ENCODE measurements around the gene PRKAA1.

Gene PRKAA1

GRCh38 chr5:40798012-40798800, at the start of gene PRKAA1:
PRKAA1 (minus strand) TSS chr5:40798374; CDS start chr5:40798189, 185 bp downstream.
- DNase-seq (ENCODE audit: low spot score): peak; percentile 92

- no peak for DNase-seq (ENCODE audit: low spot score)
Measured at GRCh38 chr5:40847525-40847924, 49.4 kb upstream of the PRKAA1 start.

- no peak for DNase-seq (ENCODE audit: low spot score)
Measured at GRCh38 chr5:40846371-40846770, 48.2 kb upstream of the PRKAA1 start.

GRCh38 chr5:40844565-40844964, 46.4 kb upstream of the PRKAA1 start:
- no peak for DNase-seq (ENCODE audit: low spot score)

- DNase-seq (ENCODE audit: low spot score): peak; percentile 28
Measured at GRCh38 chr5:40842351-40842750, 44.2 kb upstream of the PRKAA1 start.

- DNase-seq (ENCODE audit: low spot score): peak; percentile 53
Measured at GRCh38 chr5:40841068-40841805, 43.1 kb upstream of the PRKAA1 start, which contains the start of gene CARD6. CARD6 (plus strand) TSS chr5:40841367; CDS start chr5:40841383, 16 bp downstream.

- no peak for DNase-seq (ENCODE audit: low spot score)
Measured at GRCh38 chr5:40838086-40838485, 39.9 kb upstream of the PRKAA1 start.

- DNase-seq (ENCODE audit: low spot score): peak; percentile 92
Measured at GRCh38 chr5:40834849-40835787, 36.9 kb upstream of the PRKAA1 start, which contains the start of gene RPL37. RPL37 (minus strand) TSS chr5:40835222; CDS start chr5:40835185, 37 bp downstream.

GRCh38 chr5:40834391-40834848, 36.2 kb upstream of the PRKAA1 start:
- peak; percentile 59 for DNase-seq (ENCODE audit: low spot score)

GRCh38 chr5:40833712-40834229, 35.6 kb upstream of the PRKAA1 start:
- DNase-seq (ENCODE audit: low spot score): no peak

GRCh38 chr5:40832345-40832744, 34.2 kb upstream of the PRKAA1 start:
- no peak for DNase-seq (ENCODE audit: low spot score)

- no peak for DNase-seq (ENCODE audit: low spot score)
Measured at GRCh38 chr5:40831346-40832210, 33.4 kb upstream of the PRKAA1 start.

- DNase-seq (ENCODE audit: low spot score): no peak
Measured at GRCh38 chr5:40829748-40830533, 31.8 kb upstream of the PRKAA1 start.

GRCh38 chr5:40828690-40829661, 30.8 kb upstream of the PRKAA1 start:
- no peak for DNase-seq (ENCODE audit: low spot score)

- no peak for DNase-seq (ENCODE audit: low spot score)
Measured at GRCh38 chr5:40828021-40828631, 30.0 kb upstream of the PRKAA1 start.

- no peak for DNase-seq (ENCODE audit: low spot score)
Measured at GRCh38 chr5:40827188-40827977, 29.2 kb upstream of the PRKAA1 start.

GRCh38 chr5:40826489-40827187, 28.5 kb upstream of the PRKAA1 start:
- no peak for DNase-seq (ENCODE audit: low spot score)

Measured in hematopoietic multipotent progenitor cell treated with erythropoietin and hydrocortisone succinate and interleukin-3 and kit ligand, for 17 days (in vitro differentiated cells).